Breast epithelium (tissue), 3 donors: ENCODE results near the gene SBK1.

Experiments
- POLR2A ChIP-seq: fragments of 450-650 bp; IDR thresholded peaks from one replicate; pipeline ENCODE4 v1.6.1; 2016; ENCODE audit warnings: antibody characterized with exemption, mild to moderate bottlenecking, moderate library complexity
- POLR2AphosphoS5 ChIP-seq, 3 donors: sonication (generic); formaldehyde crosslinking; IDR thresholded peaks; one replicate each; pipeline ENCODE4 v1.6.1; 2017; ENCODE audit warnings: antibody characterized with exemption in 3 of 3
- TF ChIP-seq, protein P1 (sequence below), 3 donors: fragments of 450-650 bp; IDR thresholded peaks; one replicate each; pipeline ENCODE4 v1.5.1; 2016 to 2017; ENCODE audit warnings: antibody characterized with exemption in 3 of 3, mild to moderate bottlenecking in 3 of 3, moderate library complexity in 3 of 3

DNA sequence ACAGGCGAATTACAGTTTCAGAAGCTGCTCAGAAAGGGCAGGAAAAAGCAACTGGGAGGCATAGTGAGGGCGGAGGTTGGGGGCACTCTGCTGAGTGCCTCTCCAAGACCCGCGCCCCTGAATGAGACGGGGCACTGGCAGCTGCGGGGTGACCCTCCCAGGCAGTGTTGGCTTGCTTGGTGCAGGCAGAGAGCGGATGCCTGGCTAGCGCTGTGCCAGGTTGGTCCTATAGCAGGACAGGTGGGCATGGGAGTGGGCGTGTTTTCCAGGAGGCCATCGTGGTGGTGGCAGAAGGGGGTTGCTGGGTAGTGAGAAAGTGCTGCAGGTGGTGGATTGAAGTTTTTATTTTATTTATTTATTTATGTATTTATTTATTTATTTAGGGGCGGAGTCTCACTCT, 16.0 kb upstream of the SBK1 start:
- TF ChIP-seq, protein P1, sequence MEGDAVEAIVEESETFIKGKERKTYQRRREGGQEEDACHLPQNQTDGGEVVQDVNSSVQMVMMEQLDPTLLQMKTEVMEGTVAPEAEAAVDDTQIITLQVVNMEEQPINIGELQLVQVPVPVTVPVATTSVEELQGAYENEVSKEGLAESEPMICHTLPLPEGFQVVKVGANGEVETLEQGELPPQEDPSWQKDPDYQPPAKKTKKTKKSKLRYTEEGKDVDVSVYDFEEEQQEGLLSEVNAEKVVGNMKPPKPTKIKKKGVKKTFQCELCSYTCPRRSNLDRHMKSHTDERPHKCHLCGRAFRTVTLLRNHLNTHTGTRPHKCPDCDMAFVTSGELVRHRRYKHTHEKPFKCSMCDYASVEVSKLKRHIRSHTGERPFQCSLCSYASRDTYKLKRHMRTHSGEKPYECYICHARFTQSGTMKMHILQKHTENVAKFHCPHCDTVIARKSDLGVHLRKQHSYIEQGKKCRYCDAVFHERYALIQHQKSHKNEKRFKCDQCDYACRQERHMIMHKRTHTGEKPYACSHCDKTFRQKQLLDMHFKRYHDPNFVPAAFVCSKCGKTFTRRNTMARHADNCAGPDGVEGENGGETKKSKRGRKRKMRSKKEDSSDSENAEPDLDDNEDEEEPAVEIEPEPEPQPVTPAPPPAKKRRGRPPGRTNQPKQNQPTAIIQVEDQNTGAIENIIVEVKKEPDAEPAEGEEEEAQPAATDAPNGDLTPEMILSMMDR (IDR thresholded peaks at IDR 0.05) = no peak
- TF ChIP-seq POLR2AphosphoS5 (IDR thresholded peaks at IDR 0.05) (no peak), POLR2A (no peak)
